Brain microvascular endothelial cell (primary cell): ENCODE data around the gene USF1.

Source experiments
- DNase-seq: peaks from one replicate; pipeline ENCODE4 v3.0.0-alpha.2; 2020
- H3K27ac ChIP-seq: fragments of 250-450 bp; sonication (Bioruptor Pico); 2 replicates; pipeline ENCODE4 v1.5.1; 2020; ENCODE audit warnings: mild to moderate bottlenecking, moderate library complexity
- H3K27me3 ChIP-seq: fragments of 250-450 bp; sonication (Bioruptor Pico); replicated peaks from 2 replicates; pipeline ENCODE4 v1.5.1; 2020; ENCODE audit warnings: mild to moderate bottlenecking
- H3K36me3 ChIP-seq: fragments of 250-450 bp; sonication (Bioruptor Pico); replicated peaks from 2 replicates; pipeline ENCODE4 v1.5.1; 2020; ENCODE audit warnings: mild to moderate bottlenecking
- H3K4me3 ChIP-seq: 2 replicates; pipeline ENCODE4 v1.5.1; 2011; ENCODE audit warnings: low read depth, mild to moderate bottlenecking, control low read depth, low read length, moderate library complexity
- in situ Hi-C: cut with HindIII; loops from 2 replicates; pipeline ENCODE4 v1.10.0; 2017; ENCODE audit warnings: low sequenced_read_pairs, low pct_ligation_motif_present
- TF ChIP-seq, protein P1 (sequence below): IDR thresholded peaks from 2 replicates; pipeline ENCODE4 v1.5.1; 2011; ENCODE audit warnings: low read depth, mild to moderate bottlenecking, moderate library complexity, low read length, control low read depth, inconsistent platforms; ENCODE audit errors: missing control alignments

USF1 gene

DNA sequence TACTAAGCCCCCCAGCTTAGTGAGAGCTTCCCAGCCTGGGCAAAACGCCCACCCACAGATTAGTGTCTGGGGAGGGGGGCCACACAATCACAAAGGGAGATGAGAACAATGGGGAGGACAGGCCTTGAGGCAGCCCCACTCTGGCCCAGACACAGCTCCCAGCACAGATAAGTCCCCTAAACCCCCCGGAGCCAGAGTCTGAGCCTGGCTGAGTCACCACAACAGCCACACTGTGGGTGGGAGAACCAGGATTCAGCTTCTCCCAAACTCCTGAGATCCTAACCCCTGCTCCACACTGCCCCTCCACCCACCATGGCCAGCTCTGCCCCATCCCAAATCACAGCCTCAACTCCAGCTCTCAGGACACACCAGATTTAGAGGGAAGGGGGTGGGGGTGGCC is 39.4 kb upstream of the USF1 start:
- H3K27ac ChIP-seq = no peak overlapping the region
- H3K4me3 ChIP-seq = no peak overlapping the region
- H3K27me3 ChIP-seq = no peaks in the 10 kb centered on the region
- TF ChIP-seq, protein P1, sequence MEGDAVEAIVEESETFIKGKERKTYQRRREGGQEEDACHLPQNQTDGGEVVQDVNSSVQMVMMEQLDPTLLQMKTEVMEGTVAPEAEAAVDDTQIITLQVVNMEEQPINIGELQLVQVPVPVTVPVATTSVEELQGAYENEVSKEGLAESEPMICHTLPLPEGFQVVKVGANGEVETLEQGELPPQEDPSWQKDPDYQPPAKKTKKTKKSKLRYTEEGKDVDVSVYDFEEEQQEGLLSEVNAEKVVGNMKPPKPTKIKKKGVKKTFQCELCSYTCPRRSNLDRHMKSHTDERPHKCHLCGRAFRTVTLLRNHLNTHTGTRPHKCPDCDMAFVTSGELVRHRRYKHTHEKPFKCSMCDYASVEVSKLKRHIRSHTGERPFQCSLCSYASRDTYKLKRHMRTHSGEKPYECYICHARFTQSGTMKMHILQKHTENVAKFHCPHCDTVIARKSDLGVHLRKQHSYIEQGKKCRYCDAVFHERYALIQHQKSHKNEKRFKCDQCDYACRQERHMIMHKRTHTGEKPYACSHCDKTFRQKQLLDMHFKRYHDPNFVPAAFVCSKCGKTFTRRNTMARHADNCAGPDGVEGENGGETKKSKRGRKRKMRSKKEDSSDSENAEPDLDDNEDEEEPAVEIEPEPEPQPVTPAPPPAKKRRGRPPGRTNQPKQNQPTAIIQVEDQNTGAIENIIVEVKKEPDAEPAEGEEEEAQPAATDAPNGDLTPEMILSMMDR = no peak
- H3K36me3 ChIP-seq = no peaks in the 10 kb centered on the region
- in situ Hi-C loops = no loop called here
- peak; percentile 40 for DNase-seq

- H3K36me3 ChIP-seq = no peaks in the 10 kb centered on the region
- no peak for DNase-seq
- H3K27ac ChIP-seq = no peak overlapping the region
- no peak overlapping the region for H3K4me3 ChIP-seq
- TF ChIP-seq, protein P1 = no peak
- in situ Hi-C loops = no loop called here
- no peaks in the 10 kb centered on the region for H3K27me3 ChIP-seq
These were observed 38.8 kb upstream of the USF1 start for GRCh38 chr1:161084597-161084988.

DNA sequence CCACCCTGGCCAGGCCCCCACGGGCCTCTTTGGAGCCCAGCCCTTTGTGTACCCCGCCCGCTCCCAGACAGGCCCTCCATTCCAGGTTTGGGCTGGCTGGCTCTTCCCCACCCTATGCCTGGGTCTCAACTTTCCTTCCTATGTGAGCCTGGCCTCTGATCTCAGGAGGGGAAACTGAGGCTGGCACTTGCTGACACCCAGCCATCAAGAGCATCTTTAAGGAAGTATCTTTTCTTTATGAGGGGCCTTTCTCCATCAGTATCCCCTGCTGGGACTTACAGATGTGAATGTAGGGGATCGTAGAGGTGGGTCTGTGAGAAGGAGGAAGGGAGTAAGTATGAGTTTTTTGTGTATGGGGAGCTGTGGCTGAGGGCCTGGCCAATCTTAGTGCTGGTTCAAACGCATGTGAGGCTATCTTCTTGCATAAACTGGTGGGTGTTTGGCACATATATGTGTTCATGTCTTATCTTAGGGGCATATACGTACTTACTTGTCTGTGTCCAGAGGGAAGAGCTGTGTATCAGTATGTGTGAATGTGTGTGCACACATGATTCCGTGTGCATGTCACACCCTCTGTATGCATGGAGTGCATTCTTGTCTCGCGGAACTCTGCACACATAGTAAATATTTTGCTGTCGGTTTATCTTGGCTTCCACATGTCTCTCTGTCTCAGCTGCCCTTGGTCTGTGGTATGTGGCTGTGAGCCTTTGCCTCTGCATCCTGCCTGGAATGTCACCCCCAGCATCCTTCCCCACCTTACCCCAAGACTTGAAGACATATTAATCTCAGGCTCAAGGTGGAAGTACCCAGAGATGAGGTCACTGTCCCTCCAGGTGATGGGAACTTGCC is 38.2 kb upstream of the USF1 start:
- Histone ChIP-seq H3K4me3 (no peak overlapping the region), H3K27me3 (no peaks in the 10 kb centered on the region), H3K36me3 (no peaks in the 10 kb centered on the region), H3K27ac (peak overlapping the region; percentile 33)
- in situ Hi-C loops = no loop called here
- TF ChIP-seq, protein P1 = no peak
- peak; percentile 20 for DNase-seq

- peak; percentile 92 for DNase-seq
- TF ChIP-seq, protein P1 = no peak
- Histone ChIP-seq H3K27ac (peak overlapping the region; percentile 33), H3K27me3 (no peaks in the 10 kb centered on the region), H3K4me3 (no peak overlapping the region), H3K36me3 (no peaks in the 10 kb centered on the region)
- in situ Hi-C loops = no loop called here
These were observed 37.4 kb upstream of the USF1 start for GRCh38 chr1:161082996-161083747.

- TF ChIP-seq, protein P1 = no peak
- Histone ChIP-seq H3K27ac (no peak overlapping the region), H3K4me3 (no peak overlapping the region), H3K36me3 (no peaks in the 10 kb centered on the region), H3K27me3 (no peaks in the 10 kb centered on the region)
- in situ Hi-C loops = no loop called here
- DNase-seq = no peak
These were observed 36.7 kb upstream of the USF1 start for GRCh38 chr1:161082483-161082882.
